Measurements from ENCODE around the gene NPAS3. TPM values are rescaled to one million over a fixed set of nuclear protein-coding genes. Genes with fewer than 3 reads are reported as not detected.

The NPAS3 gene
- total RNA-seq, 1 donor from 2014 or later = 2.4 TPM

DNA sequence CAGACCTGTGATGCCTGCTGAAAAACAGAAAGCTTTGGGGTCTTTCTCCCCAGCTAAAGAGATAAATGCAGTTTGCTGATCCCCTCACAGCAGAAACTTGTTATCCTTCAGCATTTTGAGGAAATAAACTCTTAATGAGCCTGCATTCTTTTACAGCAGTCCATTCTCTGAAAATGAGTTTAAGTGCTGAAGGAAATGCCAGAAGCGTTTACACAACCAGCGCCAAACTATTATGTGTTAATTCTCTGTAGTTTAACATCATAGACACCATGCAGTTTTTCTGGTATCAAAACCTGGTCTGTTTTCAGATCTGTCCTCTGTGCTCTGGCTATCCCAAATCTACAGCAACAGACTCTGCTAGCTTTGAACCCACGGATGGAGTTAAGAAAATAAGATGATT is 291.3 kb downstream of the NPAS3 start:
- TF ChIP-seq, protein P1, sequence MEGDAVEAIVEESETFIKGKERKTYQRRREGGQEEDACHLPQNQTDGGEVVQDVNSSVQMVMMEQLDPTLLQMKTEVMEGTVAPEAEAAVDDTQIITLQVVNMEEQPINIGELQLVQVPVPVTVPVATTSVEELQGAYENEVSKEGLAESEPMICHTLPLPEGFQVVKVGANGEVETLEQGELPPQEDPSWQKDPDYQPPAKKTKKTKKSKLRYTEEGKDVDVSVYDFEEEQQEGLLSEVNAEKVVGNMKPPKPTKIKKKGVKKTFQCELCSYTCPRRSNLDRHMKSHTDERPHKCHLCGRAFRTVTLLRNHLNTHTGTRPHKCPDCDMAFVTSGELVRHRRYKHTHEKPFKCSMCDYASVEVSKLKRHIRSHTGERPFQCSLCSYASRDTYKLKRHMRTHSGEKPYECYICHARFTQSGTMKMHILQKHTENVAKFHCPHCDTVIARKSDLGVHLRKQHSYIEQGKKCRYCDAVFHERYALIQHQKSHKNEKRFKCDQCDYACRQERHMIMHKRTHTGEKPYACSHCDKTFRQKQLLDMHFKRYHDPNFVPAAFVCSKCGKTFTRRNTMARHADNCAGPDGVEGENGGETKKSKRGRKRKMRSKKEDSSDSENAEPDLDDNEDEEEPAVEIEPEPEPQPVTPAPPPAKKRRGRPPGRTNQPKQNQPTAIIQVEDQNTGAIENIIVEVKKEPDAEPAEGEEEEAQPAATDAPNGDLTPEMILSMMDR (IDR thresholded peaks at IDR 0.05; ENCODE audit: partially characterized antibody, unreplicated experiment) = no peak

DNA sequence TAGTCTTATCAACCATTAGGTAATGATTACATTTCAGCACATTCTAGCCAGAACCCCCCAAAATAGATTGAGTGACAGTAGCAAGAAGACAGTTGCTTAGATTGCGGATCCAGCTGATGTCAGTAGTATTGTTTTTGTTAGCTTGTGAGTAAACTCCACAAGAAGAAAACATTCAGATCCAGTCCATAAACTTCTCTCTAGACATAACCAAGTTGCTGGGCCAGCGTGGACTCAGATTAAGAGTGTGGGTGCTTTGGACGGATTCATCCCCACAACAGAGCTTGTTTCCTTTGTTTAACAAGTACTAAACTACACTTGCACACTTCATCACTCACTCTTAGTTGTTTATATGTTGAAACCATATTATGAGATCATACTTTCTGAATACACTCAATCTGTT is 293.4 kb downstream of the NPAS3 start:
- Mint-ChIP-seq H3K4me1 (ENCODE audit: low read depth, unreplicated experiment) (no peaks in the 10 kb centered on the region), H3K9me3 (ENCODE audit: unreplicated experiment) (no peaks in the 10 kb centered on the region), H3K36me3 (ENCODE audit: unreplicated experiment) (no peaks in the 10 kb centered on the region), H3K4me3 (ENCODE audit: unreplicated experiment) (no peak overlapping the region), H3K27me3 (ENCODE audit: unreplicated experiment) (no peaks in the 10 kb centered on the region), H3K27ac (ENCODE audit: unreplicated experiment) (no peak overlapping the region)
- no peak for DNase-seq
- TF ChIP-seq, protein P1 (IDR thresholded peaks at IDR 0.05; ENCODE audit: partially characterized antibody, unreplicated experiment) = no peak

More for the DNA sequence above, 291.3 kb downstream of the NPAS3 start:
- H3K27ac Mint-ChIP-seq (ENCODE audit: unreplicated experiment) = no peak overlapping the region
- H3K27me3 Mint-ChIP-seq (ENCODE audit: unreplicated experiment) = no peaks in the 10 kb centered on the region
- no peaks in the 10 kb centered on the region for H3K4me1 Mint-ChIP-seq (ENCODE audit: low read depth, unreplicated experiment)
- H3K9me3 Mint-ChIP-seq (ENCODE audit: unreplicated experiment) = no peaks in the 10 kb centered on the region
- no peaks in the 10 kb centered on the region for H3K36me3 Mint-ChIP-seq (ENCODE audit: unreplicated experiment)
- DNase-seq = no peak
- H3K4me3 Mint-ChIP-seq (ENCODE audit: unreplicated experiment) = no peak overlapping the region

DNA sequence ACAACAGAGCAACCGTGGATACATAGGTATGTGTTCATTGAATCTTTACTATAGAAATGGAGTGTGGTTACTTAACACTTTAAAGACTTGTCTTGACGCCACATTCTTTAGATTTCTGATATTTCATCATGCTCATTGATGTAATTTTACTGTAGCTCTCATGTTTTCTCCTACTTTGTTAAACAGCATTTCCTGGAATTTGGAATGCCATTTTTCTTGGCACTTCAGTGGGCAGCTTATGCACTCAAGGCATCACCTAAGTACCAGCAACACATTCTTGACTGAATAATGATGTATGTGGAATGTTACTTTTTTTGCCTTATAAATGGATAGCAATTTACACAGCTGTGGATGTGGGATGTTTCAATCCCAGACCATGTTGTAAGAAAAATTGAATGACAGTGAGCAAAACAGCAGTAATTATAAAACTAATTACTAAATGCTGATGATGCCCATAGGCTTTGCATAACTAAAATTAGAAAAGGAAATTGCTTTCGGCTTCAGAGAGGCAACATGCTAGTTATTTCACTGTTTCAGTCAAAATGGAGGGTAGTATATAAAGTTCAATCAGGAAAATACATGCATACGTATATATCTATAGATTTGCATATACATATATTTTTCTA is 298.5 kb downstream of the NPAS3 start:
- Mint-ChIP-seq H3K27ac (ENCODE audit: unreplicated experiment) (no peak overlapping the region), H3K4me1 (ENCODE audit: low read depth, unreplicated experiment) (no peaks in the 10 kb centered on the region), H3K36me3 (ENCODE audit: unreplicated experiment) (no peaks in the 10 kb centered on the region), H3K27me3 (ENCODE audit: unreplicated experiment) (no peaks in the 10 kb centered on the region), H3K9me3 (ENCODE audit: unreplicated experiment) (no peaks in the 10 kb centered on the region), H3K4me3 (ENCODE audit: unreplicated experiment) (no peak overlapping the region)
- TF ChIP-seq, protein P1 (IDR thresholded peaks at IDR 0.05; ENCODE audit: partially characterized antibody, unreplicated experiment) = no peak
- no peak for DNase-seq

DNA sequence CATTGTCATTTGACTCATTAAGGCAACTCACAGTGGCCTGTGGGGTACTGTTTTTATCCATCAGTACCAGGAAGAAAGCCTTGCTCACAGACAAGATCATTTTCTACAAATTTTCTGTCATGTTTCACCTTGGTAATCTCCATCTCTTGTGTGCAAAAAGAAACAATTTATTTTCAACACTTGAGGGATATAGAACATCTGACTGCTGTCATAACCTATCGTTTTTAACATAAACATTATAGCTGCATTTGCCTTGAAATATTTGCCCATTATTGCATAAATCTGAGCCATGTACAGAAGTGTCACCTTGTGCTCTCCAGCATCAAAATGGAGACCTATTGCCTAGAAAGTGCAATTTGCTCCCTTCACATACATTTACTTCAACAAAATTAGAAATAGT is 300.8 kb downstream of the NPAS3 start:
- no peaks in the 10 kb centered on the region for H3K36me3 Mint-ChIP-seq (ENCODE audit: unreplicated experiment)
- DNase-seq = no peak
- no peaks in the 10 kb centered on the region for H3K27me3 Mint-ChIP-seq (ENCODE audit: unreplicated experiment)
- H3K27ac Mint-ChIP-seq (ENCODE audit: unreplicated experiment) = no peak overlapping the region
- no peaks in the 10 kb centered on the region for H3K9me3 Mint-ChIP-seq (ENCODE audit: unreplicated experiment)
- TF ChIP-seq, protein P1 (IDR thresholded peaks at IDR 0.05; ENCODE audit: partially characterized antibody, unreplicated experiment) = no peak
- H3K4me3 Mint-ChIP-seq (ENCODE audit: unreplicated experiment) = no peak overlapping the region
- no peaks in the 10 kb centered on the region for H3K4me1 Mint-ChIP-seq (ENCODE audit: low read depth, unreplicated experiment)

DNA sequence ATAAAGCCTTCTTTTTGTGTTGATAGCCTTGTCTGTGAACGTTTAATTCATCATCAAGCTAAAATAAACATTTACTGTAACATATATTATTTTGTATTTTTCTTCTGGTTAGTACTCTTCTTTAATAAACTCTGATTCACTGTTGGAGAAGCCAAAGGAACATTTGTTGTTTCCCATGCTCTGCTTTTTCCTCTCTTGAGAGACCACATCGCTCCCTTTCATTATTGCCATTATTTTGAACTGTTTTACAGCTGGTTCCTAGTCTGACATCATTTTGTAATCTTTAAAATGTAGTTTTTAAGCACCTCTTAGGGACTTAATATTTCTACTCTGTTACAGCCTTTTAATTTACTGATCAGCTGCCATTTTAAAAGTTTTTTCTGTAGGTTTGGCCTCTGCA is 301.8 kb downstream of the NPAS3 start:
- H3K27me3 Mint-ChIP-seq (ENCODE audit: unreplicated experiment) = no peaks in the 10 kb centered on the region
- TF ChIP-seq, protein P1 (IDR thresholded peaks at IDR 0.05; ENCODE audit: partially characterized antibody, unreplicated experiment) = no peak
- H3K4me3 Mint-ChIP-seq (ENCODE audit: unreplicated experiment) = no peak overlapping the region
- H3K36me3 Mint-ChIP-seq (ENCODE audit: unreplicated experiment) = no peaks in the 10 kb centered on the region
- no peaks in the 10 kb centered on the region for H3K4me1 Mint-ChIP-seq (ENCODE audit: low read depth, unreplicated experiment)
- no peak overlapping the region for H3K27ac Mint-ChIP-seq (ENCODE audit: unreplicated experiment)
- DNase-seq = no peak
- H3K9me3 Mint-ChIP-seq (ENCODE audit: unreplicated experiment) = no peaks in the 10 kb centered on the region

Measured in glutamatergic neuron (in vitro differentiated cells).